ENCODE results near the gene MDN1.

GRCh38 chr6:89749918-89750317, 69.7 kb downstream of the MDN1 start:
- TF ChIP-seq CTCF (IDR thresholded peaks at IDR 0.05) (no peak), ZFX (IDR thresholded peaks at IDR 0.05; ENCODE audit: borderline replicate concordance) (no peak)

Data from 22Rv1 (cell line).